Ectodermal cell (in vitro differentiated cells): ENCODE data around the gene KPNA3. TPM values are rescaled to one million over a fixed set of nuclear protein-coding genes. Genes with fewer than 3 reads are reported as not detected.

Source experiments
- H3K27ac ChIP-seq: 2 replicates; pipeline ENCODE4 v1.7.0; 2013; ENCODE audit warnings: mild to moderate bottlenecking, low read depth, low read length; ENCODE audit not compliant: insufficient read depth, poor library complexity, severe bottlenecking
- H3K27me3 ChIP-seq: 2 replicates; pipeline ENCODE4 v1.7.0; 2013; ENCODE audit warnings: mild to moderate bottlenecking, low read length; ENCODE audit not compliant: insufficient read depth, control insufficient read depth, poor library complexity, severe bottlenecking
- H3K36me3 ChIP-seq: one replicate; pipeline ENCODE4 v1.7.0; 2013; ENCODE audit warnings: low read length; ENCODE audit not compliant: control insufficient read depth, insufficient read depth
- H3K4me1 ChIP-seq: one replicate; pipeline ENCODE4 v1.7.0; 2013; ENCODE audit warnings: low read length; ENCODE audit not compliant: control insufficient read depth, insufficient read depth
- H3K4me3 ChIP-seq: 2 replicates; pipeline ENCODE4 v1.7.0; 2013; ENCODE audit warnings: low read depth, low read length, control low read depth; ENCODE audit not compliant: insufficient read depth
- H3K9me3 ChIP-seq: 2 replicates; pipeline ENCODE4 v1.7.0; 2013; ENCODE audit warnings: mild to moderate bottlenecking, low read length, moderate library complexity; ENCODE audit not compliant: control insufficient read depth
- WGBS, 2 experiments: methylation state at CpG; one replicate each; pipeline ENCODE4 v1.1.7; 2013; ENCODE audit warnings: missing lambda C conversion rate in 2 of 2; 5-methylcytosine and 5-hydroxymethylcytosine counted together
- polyA plus RNA-seq, 4 experiments: library from polyadenylated mRNA; stranded (reverse); fragments of 50-300 nt; gene quantifications; one replicate each; pipeline ENCODE4 v1.2.3, GENCODE V29; 2013

Gene KPNA3, protein sequence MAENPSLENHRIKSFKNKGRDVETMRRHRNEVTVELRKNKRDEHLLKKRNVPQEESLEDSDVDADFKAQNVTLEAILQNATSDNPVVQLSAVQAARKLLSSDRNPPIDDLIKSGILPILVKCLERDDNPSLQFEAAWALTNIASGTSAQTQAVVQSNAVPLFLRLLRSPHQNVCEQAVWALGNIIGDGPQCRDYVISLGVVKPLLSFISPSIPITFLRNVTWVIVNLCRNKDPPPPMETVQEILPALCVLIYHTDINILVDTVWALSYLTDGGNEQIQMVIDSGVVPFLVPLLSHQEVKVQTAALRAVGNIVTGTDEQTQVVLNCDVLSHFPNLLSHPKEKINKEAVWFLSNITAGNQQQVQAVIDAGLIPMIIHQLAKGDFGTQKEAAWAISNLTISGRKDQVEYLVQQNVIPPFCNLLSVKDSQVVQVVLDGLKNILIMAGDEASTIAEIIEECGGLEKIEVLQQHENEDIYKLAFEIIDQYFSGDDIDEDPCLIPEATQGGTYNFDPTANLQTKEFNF
- 50.9 TPM for polyA plus RNA-seq (2013, experiment 1 of 4)
- 50.7 TPM for polyA plus RNA-seq (2013, experiment 2 of 4)
- polyA plus RNA-seq (2013, experiment 3 of 4), result 40.0 TPM
- polyA plus RNA-seq (2013, experiment 4 of 4), result 42.5 TPM

DNA sequence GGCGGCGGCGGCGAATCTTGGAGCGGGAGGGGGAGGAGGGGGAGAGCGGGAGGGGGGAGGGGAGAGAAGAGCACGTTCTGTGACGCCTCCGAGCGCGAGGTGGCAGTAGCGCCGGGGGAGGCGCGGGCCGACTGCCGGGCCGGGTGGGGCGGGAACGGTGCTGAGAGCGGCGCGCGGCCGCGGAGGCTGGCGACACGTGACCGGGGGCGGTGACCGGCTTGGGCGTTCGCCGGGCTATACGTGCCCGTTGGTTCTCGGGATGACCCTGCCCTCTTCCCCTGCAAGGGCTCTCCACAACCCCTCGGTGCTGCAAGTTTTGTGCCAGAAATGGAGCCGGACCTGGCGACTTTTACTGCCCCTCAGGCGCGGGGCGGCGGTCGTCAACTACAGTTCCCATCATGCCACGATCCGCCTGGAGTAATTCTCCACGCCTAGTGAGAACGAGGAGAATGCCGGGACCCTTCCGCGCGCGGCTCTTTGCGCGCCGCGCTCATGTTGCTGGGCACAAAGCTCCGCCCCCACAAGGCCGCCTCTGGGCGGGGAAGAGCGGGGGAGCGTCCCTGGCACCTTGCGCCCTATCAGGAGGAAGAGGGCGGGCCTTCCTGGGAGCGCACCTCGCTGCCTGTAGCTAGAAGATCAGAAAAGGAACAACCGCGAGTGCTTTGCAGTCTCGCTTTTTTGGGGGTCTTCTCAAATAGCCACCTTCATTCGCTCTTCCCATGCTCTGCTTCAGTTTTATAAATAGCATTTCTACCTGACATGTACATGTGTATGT, at the start of gene KPNA3:
Gene KPNA3 (minus strand): TSS at position 133 of the 775 bp plus-strand sequence. CDS start 176 bp downstream, outside the sequence.
- H3K27me3 ChIP-seq, result no peaks in the 10 kb centered on the region
- H3K36me3 ChIP-seq, result no peaks in the 10 kb centered on the region
- no peaks in the 10 kb centered on the region for H3K9me3 ChIP-seq
- peaks cover 8% of the 10 kb centered on the region for H3K4me1 ChIP-seq
- WGBS, 2 experiments, result 0% methylated on average over 66 to 69 of the region's 71 CpGs
- peak within 1 kb of the TSS; percentile 86 for H3K4me3 ChIP-seq
- H3K27ac ChIP-seq, result peak within 1 kb of the TSS; percentile 86

- Histone ChIP-seq H3K27ac (no peak overlapping the region), H3K4me1 (peaks cover 14% of the 10 kb centered on the region), H3K27me3 (no peaks in the 10 kb centered on the region), H3K36me3 (no peaks in the 10 kb centered on the region), H3K9me3 (no peaks in the 10 kb centered on the region), H3K4me3 (no peak overlapping the region)
- 63 to 76% methylated on average over 2 of the region's 2 CpGs for WGBS, 2 experiments
Observed at GRCh38 chr13:49841964-49842363, 49.5 kb upstream of the KPNA3 start.

DNA sequence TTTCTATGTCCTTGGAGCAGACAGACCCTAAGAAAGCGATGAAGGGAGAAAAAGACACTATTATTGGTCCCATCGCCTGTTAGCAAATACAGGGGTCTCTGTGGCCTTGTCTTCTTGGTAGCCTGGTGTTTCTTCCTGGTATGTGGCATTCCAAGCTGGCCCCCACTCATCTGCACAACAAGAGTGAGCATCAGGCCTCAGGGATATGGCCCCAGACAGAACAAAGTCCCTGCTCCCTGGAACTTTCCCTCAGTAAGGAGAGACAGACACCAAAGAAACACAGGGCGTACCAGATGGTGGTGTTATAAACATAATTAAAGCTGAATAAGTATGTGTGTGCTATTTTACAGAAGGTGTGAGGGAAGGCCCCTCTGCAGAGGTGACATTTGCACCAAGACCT, 48.2 kb upstream of the KPNA3 start:
- no peak overlapping the region for H3K4me3 ChIP-seq
- 72 to 83% methylated on average over 3 of the region's 3 CpGs for WGBS, 2 experiments
- H3K9me3 ChIP-seq, result no peaks in the 10 kb centered on the region
- H3K36me3 ChIP-seq, result no peaks in the 10 kb centered on the region
- H3K4me1 ChIP-seq, result peaks cover 21% of the 10 kb centered on the region
- no peak overlapping the region for H3K27ac ChIP-seq
- H3K27me3 ChIP-seq, result no peaks in the 10 kb centered on the region

- Histone ChIP-seq H3K4me3 (no peak overlapping the region), H3K9me3 (no peaks in the 10 kb centered on the region), H3K4me1 (peaks cover 21% of the 10 kb centered on the region), H3K36me3 (no peaks in the 10 kb centered on the region), H3K27ac (no peak overlapping the region), H3K27me3 (no peaks in the 10 kb centered on the region)
- 88 to 90% methylated on average over 4 of the region's 4 CpGs for WGBS, 2 experiments
Observed at GRCh38 chr13:49840266-49840665, 47.8 kb upstream of the KPNA3 start.

DNA sequence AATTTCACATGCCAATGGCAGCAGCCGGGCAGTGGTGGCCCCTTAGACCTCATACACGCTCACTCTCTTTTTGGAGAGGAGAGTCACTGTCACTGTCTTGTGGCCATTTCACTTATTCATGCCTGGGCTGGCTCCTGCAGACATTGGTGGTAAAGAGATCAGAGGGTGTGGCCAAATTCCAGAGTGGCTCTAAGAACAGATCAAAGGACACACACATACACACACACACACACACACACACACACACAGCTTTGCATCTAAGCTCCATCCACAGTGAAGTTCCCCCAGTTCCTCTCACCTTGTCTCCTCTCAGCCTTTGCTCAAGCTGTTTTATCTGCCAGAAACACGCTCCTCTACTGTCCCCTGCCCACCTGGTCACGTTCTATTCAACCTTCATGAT, 46.5 kb upstream of the KPNA3 start:
- Histone ChIP-seq H3K4me3 (no peak overlapping the region), H3K36me3 (no peaks in the 10 kb centered on the region), H3K27me3 (no peaks in the 10 kb centered on the region), H3K9me3 (no peaks in the 10 kb centered on the region), H3K4me1 (peaks cover 21% of the 10 kb centered on the region), H3K27ac (no peak overlapping the region)
- 87 to 90% methylated on average over 4 of the region's 4 CpGs for WGBS, 2 experiments

GRCh38 chr13:49836516-49836915, 44.0 kb upstream of the KPNA3 start:
- peaks cover 21% of the 10 kb centered on the region for H3K4me1 ChIP-seq
- no peaks in the 10 kb centered on the region for H3K36me3 ChIP-seq
- WGBS, 2 experiments, result 17 to 20% methylated on average over 5 of the region's 5 CpGs
- H3K27me3 ChIP-seq, result no peaks in the 10 kb centered on the region
- no peak overlapping the region for H3K4me3 ChIP-seq
- H3K9me3 ChIP-seq, result no peaks in the 10 kb centered on the region
- no peak overlapping the region for H3K27ac ChIP-seq

- Histone ChIP-seq H3K27ac (no peak overlapping the region), H3K4me1 (peaks cover 14% of the 10 kb centered on the region), H3K9me3 (no peaks in the 10 kb centered on the region), H3K4me3 (no peak overlapping the region), H3K36me3 (no peaks in the 10 kb centered on the region), H3K27me3 (no peaks in the 10 kb centered on the region)
- WGBS, 2 experiments, result 86 to 91% methylated on average over 5 of the region's 5 CpGs
Observed at GRCh38 chr13:49833402-49833801, 40.9 kb upstream of the KPNA3 start.

- 86 to 92% methylated on average over 4 of the region's 4 CpGs for WGBS, 2 experiments
- H3K36me3 ChIP-seq, result no peaks in the 10 kb centered on the region
- no peak overlapping the region for H3K27ac ChIP-seq
Observed at GRCh38 chr13:49831455-49831854, 39.0 kb upstream of the KPNA3 start.

GRCh38 chr13:49830721-49831120, 38.2 kb upstream of the KPNA3 start:
- Histone ChIP-seq H3K36me3 (no peaks in the 10 kb centered on the region), H3K27me3 (no peaks in the 10 kb centered on the region), H3K4me3 (no peak overlapping the region), H3K4me1 (no peaks in the 10 kb centered on the region), H3K27ac (no peak overlapping the region), H3K9me3 (no peaks in the 10 kb centered on the region)
- 93 to 96% methylated on average over 3 of the region's 3 CpGs for WGBS, 2 experiments

More at GRCh38 chr13:49831455-49831854, 39.0 kb upstream of the KPNA3 start:
- no peaks in the 10 kb centered on the region for H3K9me3 ChIP-seq
- H3K27me3 ChIP-seq, result no peaks in the 10 kb centered on the region
- peaks cover 2% of the 10 kb centered on the region for H3K4me1 ChIP-seq
- H3K4me3 ChIP-seq, result no peak overlapping the region

GRCh38 chr13:49829715-49830114, 37.2 kb upstream of the KPNA3 start:
- WGBS, 2 experiments, result 93 to 96% methylated on average over 2 of the region's 2 CpGs
- Histone ChIP-seq H3K27ac (no peak overlapping the region), H3K9me3 (no peaks in the 10 kb centered on the region), H3K27me3 (no peaks in the 10 kb centered on the region), H3K4me1 (no peaks in the 10 kb centered on the region), H3K36me3 (no peaks in the 10 kb centered on the region), H3K4me3 (no peak overlapping the region)
